Caki2 (cell line): Measurements from ENCODE around the gene GRM3. TPM values are rescaled to one million over a fixed set of nuclear protein-coding genes. Genes with fewer than 3 reads are reported as not detected.
"Not testable (repeated sequence)": the region's sequence is repeated elsewhere in the genome, so short reads cannot be mapped to it uniquely, and the experiment has no call there.

Experiments
- DNase-seq: peaks from one replicate; pipeline ENCODE4 v3.0.0-alpha.2; 2015; ENCODE audit warnings: low read depth
- in situ Hi-C: cut with HindIII; loops from 2 replicates; pipeline ENCODE4 v1.10.0; 2016; ENCODE audit warnings: low sequenced_read_pairs, low pct_unique_long_range_greater_than_20kb, mixed read lengths
- total RNA-seq: library from RNA; depleted of rRNA; stranded (reverse); fragments of >200 nt; shearing (Covaris generic); gene quantifications from 2 replicates; pipeline ENCODE4 v1.2.3, GENCODE V29; 2014; ENCODE audit warnings: low replicate concordance; rRNA removed

Gene GRM3
- not detected in 2 replicates for total RNA-seq

DNA sequence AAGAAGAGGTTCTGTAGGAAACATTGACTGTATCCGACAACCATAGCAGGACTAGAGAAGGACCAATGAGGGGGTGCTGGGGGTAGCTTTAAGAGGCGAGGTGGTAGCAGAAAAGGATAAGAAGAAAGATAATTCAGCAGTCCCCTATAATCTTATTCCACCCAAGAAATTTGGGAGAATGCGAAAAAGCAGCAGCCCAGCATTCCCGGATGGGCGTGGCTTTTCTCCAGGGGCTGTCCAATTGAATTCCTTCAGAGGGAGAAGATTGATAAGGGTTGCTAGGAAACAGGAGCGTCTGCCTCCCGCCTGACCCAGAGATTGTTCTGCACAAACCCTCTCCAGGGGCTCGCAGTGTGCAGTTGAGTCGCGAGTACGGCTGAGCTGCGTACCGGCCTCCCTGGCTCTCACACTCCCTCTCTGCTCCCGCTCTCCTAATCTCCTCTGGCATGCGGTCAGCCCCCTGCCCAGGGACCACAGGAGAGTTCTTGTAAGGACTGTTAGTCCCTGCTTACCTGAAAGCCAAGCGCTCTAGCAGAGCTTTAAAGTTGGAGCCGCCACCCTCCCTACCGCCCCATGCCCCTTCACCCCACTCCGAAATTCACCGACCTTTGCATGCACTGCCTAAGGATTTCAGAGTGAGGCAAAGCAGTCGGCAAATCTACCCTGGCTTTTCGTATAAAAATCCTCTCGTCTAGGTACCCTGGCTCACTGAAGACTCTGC, at the start of gene GRM3:
GRM3 (plus strand) TSS at position 349 of the 721 bp plus-strand sequence. CDS start 121,237 bp downstream, outside the sequence.
- DNase-seq: no peak
- in situ Hi-C loops: no loop called here

DNA sequence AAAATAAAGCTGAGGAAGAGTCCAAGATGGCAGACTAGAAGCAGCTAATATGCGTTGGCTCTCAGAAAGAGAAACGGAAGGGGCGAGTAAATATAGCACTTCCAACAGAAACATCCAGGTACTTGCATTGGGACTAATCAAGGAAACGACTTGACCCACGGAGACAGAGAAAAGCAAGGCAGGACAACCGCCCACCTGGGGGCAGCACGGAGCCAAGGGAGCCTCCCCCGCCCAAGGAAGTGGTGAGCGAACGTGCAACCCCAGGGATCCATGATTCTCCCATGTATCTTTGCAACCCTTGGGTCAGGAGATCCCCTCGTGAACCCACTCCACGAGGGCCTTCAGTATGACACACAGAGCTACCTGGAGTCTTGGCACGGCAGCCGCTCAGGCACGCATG, 45.4 kb upstream of the GRM3 start:
- in situ Hi-C loops: no loop called here
- DNase-seq: no peak

DNA sequence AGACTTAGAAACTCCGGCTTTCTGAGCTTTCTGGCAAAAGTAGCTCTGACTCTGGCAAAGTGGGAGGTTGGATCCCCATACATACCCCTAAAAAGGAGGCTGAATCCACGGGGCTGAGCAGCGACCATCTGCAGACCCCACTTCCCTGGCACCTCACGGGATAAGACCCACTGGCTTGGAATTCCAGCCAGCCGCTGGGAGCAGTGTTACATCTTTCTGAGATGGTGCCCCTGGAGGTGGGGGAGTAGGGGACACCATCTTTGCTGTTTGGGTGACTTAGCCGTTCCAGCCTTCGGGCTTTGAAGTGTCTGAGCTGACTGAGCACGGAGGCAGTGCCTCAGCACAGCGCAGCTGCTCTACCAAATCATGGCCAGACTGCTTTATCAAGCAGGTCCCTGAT, 45.0 kb upstream of the GRM3 start:
- DNase-seq: no peak
- in situ Hi-C loops: no loop called here

- DNase-seq: no peak
- in situ Hi-C loops: no loop called here
Measured at GRCh38 chr7:86600506-86601290, 43.0 kb upstream of the GRM3 start.

GRCh38 chr7:86615711-86616110, 28.0 kb upstream of the GRM3 start:
- in situ Hi-C loops, DNase-seq: not testable (repeated sequence)

DNA sequence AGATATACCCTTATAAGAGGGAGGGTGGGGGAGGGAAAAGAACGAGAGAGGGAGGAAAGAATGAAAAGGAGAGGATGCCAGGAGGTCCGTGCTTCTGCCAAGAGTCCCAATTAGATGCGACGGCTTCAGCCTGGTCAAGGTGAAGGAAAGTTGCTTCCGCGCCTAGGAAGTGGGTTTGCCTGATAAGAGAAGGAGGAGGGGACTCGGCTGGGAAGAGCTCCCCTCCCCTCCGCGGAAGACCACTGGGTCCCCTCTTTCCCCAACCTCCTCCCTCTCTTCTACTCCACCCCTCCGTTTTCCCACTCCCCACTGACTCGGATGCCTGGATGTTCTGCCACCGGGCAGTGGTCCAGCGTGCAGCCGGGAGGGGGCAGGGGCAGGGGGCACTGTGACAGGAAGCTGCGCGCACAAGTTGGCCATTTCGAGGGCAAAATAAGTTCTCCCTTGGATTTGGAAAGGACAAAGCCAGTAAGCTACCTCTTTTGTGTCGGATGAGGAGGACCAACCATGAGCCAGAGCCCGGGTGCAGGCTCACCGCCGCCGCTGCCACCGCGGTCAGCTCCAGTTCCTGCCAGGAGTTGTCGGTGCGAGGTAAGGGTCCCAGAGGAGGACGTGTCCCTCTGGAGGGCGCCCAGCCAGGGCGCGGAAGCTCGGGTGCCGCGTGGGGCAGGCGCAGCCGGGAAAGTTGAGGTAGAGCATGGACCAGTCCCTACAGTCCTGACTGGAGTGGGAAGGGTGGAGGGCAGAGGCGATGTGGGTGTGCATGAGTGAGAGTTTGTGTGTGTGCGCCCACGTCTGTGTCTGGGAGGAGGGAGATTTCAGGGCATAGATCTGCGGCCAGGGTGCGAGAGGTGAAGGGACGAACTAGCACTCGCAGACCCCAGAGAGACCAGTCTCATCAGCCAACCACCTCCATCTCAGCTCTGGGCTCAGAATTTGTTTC, 844 bp downstream of the GRM3 start:
- no peak for DNase-seq
- in situ Hi-C loops: no loop called here

- in situ Hi-C loops: no loop called here
- DNase-seq: no peak
Measured at GRCh38 chr7:86645225-86645608, 1.5 kb downstream of the GRM3 start.

DNA sequence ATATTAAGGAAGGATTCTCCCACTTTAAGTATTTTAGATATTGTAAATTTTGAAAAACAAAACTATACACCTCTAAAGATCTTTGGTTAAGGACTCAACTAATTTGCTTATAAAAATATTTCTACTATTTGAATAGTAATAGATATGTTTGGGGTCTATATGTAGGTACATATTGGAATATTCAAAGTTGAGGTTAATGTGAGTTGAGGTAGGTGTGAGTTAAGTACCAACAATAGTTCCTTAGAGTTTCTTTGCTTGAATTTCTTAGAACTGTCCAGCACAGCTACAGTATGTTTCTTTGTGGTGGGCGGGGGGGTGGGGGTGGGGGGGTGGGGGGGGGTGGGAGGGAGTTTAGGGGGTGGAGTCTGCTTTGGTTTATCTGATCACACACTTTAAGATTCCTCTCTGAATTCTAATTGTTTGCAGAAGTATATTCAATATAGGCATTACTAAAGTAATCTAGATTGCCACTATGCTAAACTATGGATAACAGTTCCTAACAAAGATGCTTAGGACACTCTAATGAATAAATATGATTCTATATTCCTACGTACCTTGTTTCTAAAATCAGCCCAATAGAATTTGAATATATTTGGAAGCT, 2.1 kb downstream of the GRM3 start:
- DNase-seq: no peak
- in situ Hi-C loops: no loop called here

DNA sequence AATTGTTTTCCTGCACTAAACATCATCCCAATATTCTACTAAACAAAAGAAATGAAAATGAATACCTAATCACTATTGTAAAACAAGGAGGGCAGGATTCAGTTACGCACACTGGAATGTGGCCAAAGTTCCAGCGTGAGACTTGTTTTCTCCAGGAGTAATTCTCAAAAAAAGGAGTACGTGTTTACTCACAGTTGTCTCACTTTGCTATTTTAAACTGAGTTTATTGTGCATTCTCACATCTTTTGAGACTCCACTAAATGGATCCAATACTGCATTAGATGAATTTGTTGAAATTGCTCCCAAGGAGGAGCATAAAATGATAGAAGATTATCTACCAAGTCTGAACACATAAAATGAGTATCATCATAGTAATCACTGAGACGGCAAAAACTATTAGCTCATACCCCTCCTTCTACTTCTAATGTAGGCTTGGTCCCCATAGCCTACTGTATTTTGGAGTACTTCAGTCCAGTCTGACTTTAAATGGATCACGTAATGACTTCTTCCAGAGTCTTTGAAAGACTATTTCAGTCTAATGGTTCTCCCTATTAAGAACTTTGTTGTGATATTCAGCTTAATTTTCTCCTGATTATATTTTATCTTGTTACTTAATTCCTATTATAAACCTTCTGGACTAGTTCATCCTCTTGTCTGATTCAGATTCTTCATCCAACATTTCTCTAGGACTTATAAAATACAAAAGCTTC, 3.8 kb downstream of the GRM3 start:
- in situ Hi-C loops: no loop called here

GRCh38 chr7:86648169-86648568, 4.5 kb downstream of the GRM3 start:
- in situ Hi-C loops: no loop called here

More for the DNA sequence above, 3.8 kb downstream of the GRM3 start:
- no peak for DNase-seq

DNA sequence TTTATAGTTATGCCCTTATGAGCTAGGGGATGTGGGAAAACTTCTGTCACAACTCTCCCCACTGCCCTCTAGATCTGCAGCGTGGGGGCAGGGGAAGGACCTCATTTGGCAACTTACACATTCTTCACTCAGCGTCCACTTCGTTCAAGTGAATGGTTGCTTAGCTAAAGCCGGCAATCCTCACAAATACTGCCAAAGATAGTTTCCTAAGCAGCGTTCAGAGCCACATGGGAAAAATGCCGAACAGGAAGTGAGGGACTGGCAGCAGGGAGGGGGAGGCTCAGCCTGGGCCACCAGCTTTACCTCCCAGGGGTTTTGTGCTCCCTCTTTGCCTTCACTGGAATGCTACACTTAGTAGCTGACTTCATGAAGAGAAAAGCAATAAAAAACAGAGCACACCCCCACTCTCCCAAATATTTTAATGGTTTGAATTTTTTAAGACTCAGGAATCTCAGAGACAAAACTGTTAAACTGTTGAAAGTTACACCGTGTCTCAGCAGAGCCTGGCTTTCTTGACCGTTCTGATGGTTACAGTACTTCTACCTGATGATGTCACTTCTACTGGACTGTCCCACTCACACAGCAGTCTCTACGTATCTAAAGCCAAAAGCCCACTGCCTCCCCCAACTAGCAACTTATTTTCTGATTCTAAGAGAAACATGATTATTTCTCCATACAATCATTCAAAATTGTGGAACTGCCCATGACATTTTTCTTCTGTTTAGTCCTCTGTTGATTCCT, 10.4 kb downstream of the GRM3 start:
- in situ Hi-C loops: no loop called here
- DNase-seq: no peak

More at GRCh38 chr7:86648169-86648568, 4.5 kb downstream of the GRM3 start:
- no peak for DNase-seq

DNA sequence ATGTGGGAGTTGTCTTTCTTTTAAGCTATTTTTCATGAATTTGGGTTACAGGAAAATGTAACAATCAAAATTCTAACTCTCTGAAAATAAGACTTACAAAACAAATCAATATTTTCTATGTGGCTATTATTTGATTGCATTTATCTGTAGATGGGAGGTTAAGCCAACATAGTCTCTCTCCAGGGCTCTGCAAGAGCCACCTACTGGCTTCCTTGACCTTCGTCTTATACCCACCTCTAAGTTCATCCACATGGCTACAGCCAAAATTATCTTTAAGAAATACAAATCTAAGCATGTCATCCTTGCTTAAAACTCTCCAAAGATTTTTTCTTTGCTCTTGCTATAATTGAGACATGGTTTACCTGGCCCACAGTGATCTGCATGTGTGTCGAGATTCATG, 14.2 kb downstream of the GRM3 start:
- in situ Hi-C loops: no loop called here

GRCh38 chr7:86660950-86661462, 17.3 kb downstream of the GRM3 start:
- no peak for DNase-seq
- in situ Hi-C loops: no loop called here

More for the DNA sequence above, 14.2 kb downstream of the GRM3 start:
- no peak for DNase-seq

DNA sequence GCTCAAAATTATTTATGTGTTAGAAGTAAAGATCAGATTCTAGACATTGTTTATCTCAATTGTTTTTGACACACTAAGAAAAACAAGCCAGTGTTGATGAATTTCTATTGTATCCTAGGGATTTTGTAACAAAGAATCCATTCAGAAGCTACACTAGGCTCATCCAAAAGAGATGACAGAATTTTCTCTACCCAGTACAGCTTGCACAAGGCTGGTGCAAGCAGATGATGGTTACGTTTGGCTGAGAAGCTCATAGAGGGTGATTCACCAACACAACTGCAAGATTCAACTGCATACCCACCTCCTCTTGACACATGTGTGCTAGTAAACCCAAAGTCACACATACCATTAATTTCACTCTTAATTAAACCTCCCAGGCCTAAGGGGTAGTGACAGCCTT, 20.8 kb downstream of the GRM3 start:
- in situ Hi-C loops: no loop called here
- no peak for DNase-seq

DNA sequence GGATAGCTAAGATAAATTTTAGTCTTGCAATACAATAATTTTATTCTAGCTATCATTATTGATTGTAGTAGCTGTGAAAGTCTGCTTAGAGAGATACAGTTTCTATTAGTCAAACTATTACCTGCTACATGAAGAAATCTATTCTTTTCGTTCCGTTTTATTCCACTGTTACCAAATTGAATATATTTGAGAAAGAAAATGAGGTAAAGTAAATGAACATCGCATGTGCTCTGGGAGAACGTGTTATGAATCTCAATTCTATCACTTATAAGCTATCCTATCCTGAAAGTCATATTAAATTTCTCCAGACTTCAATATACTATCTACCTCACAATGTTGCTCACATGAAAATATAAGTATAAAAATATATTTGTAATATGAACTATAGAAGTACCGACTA, 21.3 kb downstream of the GRM3 start:
- in situ Hi-C loops: no loop called here
- no peak for DNase-seq

GRCh38 chr7:86665669-86666068, 22.0 kb downstream of the GRM3 start:
- in situ Hi-C loops: no loop called here
- no peak for DNase-seq

DNA sequence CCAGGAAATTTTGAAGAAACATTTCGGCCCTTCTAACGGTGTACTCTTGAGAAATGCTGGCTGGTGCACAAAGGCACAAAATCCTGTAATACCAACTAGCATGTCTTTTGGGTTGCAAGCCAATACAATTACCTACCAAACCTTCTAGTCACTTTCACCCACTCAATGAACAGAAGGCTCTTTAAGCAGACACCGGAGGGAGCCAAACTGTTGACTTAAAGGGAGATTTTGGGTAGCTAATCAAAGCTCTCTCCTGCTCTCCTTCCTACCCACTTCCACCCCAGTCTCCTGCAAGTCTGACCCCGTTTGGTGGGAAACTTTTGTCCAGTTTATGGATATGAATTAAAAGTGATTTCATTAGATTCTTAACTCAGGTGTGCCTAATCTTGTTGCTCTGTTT, 24.0 kb downstream of the GRM3 start:
- DNase-seq: no peak
- in situ Hi-C loops: no loop called here
